Left cardiac atrium (tissue), 4 donors: ENCODE data around the gene GJA10. TPM values are rescaled to one million over a fixed set of nuclear protein-coding genes. Genes with fewer than 3 reads are reported as not detected.
"Not testable (repeated sequence)": the region's sequence is repeated elsewhere in the genome, so short reads cannot be mapped to it uniquely, and the experiment has no call there.

Experiments
- ATAC-seq, 2 donors: fragments of 200-7000 bp; cut with Tn5 transposase; one replicate each; pipeline ENCODE4 v1.9.1; 2020; ENCODE audit warnings: mild to moderate bottlenecking in 2 of 2, moderate library complexity in 2 of 2
- DNase-seq: peaks from one replicate; pipeline ENCODE4 v3.0.0-alpha.2; 2020
- intact Hi-C, 2 donors: fragments of 100-400 bp; cut with DNase I; formaldehyde crosslinking; loops; one replicate each; pipeline versions ENCODE4 v1.14.1 to v1.15.1; 2022 to 2023
- long read RNA-seq: library from polyadenylated mRNA; unstranded; transcript quantifications from one replicate; pipeline ENCODE4 v2.0.0, GENCODE V29; 2021
- total RNA-seq, 2 donors: library from RNA; stranded (reverse); fragmentation: NEBNext Ultra II Directional; extraction: Animal tissue kit (Norgen Biotek cat#: 25700); gene quantifications; one replicate each; pipeline ENCODE4 v1.2.1, GENCODE V29; 2021
- donor health status: DM: no; HTN: yes; CAD: no.
- donor health status: DM: no; HTN: yes; CAD: no; lungs with severe emphysema.
- donor health status: DM: yes; HTN: yes; CAD: no.
- donor health status: Dilated cardiomyopathy.

Gene GJA10
- not detected for total RNA-seq
- long read RNA-seq, result 0 reads

DNA sequence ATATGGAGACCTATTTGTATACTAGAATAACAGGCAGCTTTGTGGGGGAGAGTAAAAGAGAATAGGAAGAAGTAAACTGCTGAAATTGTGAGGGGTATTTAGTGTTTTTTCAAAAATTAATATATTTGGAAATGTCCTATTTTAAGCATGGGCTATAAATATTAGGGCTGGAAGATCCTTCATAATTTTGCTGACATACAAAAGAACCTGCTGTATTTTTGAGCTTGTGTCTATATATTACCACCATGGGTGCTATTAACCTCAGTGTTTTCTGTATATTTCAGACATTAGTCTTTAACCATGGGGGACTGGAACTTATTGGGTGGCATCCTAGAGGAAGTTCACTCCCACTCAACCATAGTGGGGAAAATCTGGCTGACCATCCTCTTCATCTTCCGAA, at the start of gene GJA10:
GJA10 (plus strand) TSS at position 301 of the 400 bp plus-strand sequence; CDS start at position 301, 0 bp downstream.
- intact Hi-C loops, result no loop called here
- ATAC-seq (no peak), DNase-seq (no peak)

DNA sequence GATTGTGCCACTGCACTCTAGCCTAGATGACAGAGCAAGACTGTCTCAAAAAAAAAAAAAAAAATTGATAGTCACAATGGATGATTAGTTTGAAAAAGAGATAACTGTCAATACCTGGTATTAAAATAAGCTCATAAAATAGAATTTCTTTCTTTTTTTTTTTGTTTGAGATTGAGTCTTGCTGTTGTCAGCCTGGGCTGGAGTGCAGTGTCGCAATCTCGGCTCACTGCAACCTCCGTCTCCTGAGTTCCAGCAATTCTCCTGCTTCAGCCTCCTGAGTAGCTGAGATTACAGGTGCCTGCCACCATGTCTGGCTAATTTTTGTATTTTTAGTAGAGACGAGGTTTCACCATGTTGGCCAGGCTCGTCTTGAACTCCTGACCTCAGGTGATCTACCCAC, 46.8 kb upstream of the GJA10 start:
- intact Hi-C loops, DNase-seq, ATAC-seq: not testable (repeated sequence)

DNA sequence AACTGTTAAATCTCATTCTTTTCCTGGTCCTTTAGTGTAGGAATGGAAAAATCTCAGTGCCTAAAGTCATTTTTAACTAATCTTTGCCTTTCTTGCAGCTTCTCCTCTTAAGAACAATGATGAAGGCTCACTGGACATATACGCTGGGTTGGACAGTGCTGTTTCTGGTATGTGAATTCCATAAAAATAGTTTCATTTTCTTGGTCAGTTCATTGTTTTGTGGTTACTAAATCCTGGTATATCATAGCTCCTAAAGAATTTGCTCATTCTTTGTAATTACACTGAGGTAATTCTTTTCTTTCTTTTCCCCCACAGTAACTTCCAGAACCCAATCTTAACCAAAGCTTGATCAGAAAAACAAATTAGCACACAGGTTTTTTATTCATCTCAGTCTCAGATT, 41.2 kb upstream of the GJA10 start:
- ATAC-seq, result no peak

DNA sequence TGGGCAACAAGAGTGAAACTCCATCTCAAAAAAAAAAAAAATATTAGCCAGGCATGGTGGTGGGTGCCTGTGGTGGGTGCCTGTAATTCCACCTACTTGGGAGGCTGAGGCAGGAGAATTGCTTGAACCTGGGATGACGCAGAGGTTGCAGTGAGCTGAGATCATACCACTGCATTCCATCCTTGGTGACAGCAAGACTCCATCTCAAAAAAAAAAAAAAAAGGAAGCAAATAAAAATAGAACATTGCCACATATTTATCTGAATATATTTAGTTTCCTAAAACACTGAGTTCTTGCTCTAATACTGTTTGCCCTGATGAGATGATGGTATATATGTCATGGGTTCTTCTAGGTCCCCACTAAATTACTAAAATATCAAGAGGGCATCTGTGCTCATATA, 36.2 kb upstream of the GJA10 start:
- no peak for ATAC-seq
- no peak for DNase-seq
- intact Hi-C loops, result no loop called here

More for the DNA sequence above, 41.2 kb upstream of the GJA10 start:
- intact Hi-C loops, result no loop called here
- no peak for DNase-seq

DNA sequence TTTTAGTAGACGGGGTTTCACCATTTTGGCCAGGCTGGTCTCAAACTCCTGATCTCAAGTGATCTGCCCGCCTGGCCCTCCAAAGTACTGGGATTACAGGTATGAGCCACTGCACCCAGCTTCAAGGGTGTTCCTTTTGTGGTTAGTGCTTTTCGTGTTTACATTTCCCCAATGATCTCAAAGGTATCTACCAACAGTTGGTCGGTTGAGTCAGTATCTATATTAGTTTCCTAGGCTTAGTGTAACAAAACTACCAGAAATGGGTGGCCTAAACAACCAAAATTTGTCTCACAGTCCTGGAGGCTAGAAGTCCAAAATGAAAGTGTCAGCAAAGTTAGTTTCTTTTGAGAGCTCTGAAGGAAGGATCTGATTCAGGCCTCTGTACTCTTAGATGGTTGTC, 34.5 kb upstream of the GJA10 start:
- DNase-seq (no peak), ATAC-seq (no peak)
- intact Hi-C loops, result no loop called here

DNA sequence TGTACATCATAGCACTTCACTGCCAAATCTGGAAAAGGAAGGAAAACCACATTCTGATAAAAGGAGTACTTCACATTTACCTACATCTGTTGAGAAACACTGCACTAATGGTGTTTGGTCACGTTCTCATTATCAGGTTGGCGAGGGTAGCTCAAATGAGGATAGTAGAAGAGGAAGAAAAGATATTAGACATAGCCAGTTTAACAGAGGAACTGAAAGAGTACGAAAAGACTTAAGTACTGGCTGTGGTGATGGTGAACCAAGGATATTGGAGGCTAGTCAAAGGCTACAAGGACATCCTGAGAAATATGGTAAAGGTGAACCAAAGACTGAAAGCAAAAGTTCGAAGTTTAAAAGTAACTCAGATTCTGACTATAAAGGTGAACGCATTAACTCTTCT, 32.0 kb upstream of the GJA10 start:
- ATAC-seq (no peak), DNase-seq (no peak)
- intact Hi-C loops, result no loop called here

DNA sequence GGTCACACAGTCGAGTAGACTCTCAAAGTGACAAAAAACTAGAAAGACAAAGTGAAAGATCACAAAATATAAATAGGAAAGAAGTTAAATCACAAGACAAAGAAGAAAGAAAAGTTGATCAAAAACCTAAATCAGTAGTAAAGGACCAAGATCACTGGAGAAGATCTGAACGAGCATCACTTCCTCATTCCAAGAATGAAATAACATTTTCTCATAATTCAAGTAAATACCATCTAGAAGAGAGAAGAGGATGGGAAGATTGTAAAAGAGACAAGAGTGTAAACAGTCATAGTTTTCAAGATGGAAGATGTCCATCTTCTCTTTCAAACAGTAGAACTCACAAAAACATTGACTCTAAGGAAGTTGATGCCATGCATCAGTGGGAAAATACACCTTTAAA, 31.6 kb upstream of the GJA10 start:
- intact Hi-C loops, result no loop called here
- ATAC-seq, result no peak
- no peak for DNase-seq

DNA sequence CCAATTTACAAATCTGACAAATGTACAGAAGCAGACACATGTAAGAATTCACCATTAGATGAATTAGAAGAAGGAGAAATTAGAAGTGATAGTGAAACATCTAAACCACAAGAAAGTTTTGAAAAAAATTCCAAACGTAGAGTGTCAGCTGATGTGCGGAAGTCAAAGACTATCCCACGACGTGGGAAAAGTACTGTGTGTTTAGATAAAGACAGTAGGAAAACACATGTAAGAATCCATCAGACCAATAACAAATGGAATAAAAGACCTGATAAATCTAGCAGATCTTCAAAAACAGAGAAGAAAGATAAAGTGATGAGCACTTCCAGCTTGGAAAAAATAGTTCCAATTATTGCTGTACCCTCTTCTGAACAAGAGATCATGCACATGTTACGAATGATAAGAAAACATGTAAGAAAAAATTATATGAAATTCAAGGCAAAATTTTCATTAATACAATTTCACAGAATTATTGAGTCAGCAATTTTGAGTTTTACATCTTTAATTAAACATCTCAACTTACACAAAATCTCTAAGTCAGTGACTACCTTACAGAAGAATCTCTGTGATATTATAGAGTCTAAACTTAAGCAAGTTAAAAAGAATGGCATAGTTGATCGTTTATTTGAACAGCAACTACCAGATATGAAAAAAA, 28.1 kb upstream of the GJA10 start:
- intact Hi-C loops, result no loop called here
- no peak for ATAC-seq

DNA sequence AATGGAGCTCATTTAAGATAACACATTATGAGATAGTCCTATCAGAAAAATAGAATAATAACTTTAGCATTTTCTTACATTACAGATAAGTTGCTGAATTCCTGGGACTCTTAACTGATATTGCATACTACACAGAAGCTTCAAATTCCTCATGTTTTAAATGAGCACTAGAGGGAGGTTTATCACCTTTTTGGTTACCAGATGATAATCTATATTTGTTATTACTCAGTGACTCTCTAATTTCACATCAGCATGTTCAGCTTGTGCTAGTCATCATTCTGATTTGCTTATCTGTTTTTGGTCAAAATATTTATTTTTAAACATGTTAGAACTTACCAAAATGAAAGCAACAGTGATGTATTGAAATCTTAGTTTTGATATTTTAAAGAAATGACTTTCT, 20.5 kb upstream of the GJA10 start:
- DNase-seq (no peak), ATAC-seq (no peak)
- intact Hi-C loops, result no loop called here

More for the DNA sequence above, 28.1 kb upstream of the GJA10 start:
- DNase-seq, result no peak

DNA sequence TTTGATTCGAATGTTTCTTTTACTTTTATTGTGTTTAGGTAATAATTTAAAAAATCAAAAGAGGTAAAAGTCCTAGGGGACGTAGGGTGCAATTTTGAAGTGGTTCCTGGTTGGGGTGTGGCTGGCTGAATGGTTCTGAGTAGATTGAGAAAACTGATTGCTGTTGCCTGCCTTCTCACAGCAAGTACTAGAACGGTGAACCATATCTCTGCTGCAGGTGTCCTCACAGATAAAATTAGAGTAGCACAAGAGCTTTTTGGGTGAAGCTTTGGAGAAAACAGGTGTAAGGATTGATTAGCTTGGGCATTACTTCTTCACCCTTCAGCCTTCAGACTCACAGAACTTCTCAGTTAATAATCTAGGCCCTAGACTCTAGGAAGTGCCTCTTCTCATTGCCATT, 19.8 kb upstream of the GJA10 start:
- DNase-seq (no peak), ATAC-seq (no peak)
- intact Hi-C loops, result no loop called here

DNA sequence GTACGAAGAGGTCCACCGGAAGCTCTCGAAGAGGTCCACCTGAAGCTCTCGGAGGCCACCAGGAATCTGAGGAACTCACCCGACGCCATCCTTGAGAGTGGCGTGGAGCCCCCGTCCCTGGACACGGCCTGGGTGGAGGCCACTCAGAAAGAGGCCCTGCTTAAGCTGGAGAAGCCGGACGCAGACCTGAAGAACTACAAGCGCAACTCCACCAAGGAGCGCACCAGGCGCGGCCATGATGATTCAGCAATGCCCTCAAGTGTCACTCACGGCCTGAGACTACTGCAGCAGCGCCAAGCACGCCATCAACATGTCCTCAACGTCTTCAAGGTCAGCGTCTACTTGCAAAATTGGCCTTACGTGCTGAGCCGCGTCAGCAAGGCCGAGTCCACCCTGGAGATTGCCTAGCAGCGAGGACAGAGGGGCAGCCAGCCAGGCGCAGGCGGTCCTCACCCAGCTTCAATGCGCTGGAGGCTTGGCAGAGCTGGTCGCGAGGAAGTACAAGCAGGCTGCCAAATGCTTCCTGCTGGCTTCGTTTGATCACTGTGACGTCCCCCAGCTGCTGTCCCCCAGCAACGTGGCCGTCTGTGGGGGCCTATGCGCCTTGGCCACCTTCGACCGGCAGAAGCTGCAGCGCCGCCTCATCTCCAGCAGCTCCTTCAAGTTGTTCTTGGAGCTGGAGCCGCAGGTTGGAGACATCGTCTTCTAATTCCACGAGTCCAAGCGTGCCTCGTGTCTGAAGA, 7.7 kb upstream of the GJA10 start:
- intact Hi-C loops, result no loop called here
- ATAC-seq (no peak), DNase-seq (no peak)

DNA sequence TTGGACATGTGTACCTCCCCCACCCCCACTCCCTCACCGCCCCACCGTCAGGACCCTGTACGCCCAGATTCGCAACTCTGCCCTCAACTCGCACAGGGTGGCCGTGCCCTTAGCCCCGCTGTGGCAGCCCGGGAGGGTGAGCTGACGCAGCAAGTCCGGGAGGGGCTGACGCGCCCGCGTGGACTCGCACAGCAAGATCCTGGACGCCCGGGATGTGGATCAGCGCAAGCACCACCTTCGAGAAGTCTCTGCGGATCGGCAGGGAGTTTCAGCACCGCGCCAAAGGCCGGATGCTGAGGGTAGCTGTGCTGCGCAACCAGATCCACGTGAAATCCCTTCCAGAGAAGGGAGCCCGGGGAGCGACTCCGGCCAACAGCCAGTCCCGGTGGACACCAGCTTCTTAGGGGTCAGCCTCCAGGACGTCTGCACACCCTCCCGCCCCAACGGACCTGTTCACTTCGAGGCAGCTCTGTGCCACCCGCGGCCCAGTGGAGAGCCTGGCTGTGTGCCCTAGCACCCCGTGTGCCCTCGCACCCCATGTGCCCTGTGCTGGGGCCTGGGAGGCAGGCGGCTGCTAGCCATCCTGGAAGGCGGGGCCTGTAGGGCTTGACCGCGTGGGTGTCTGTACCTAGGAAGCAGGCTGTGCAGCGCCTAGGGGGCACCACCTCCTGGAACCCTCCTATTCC, 6.7 kb upstream of the GJA10 start:
- peak in 1 of 2 donors; percentile 23 for ATAC-seq
- DNase-seq, result no peak
- intact Hi-C loops, result no loop called here

DNA sequence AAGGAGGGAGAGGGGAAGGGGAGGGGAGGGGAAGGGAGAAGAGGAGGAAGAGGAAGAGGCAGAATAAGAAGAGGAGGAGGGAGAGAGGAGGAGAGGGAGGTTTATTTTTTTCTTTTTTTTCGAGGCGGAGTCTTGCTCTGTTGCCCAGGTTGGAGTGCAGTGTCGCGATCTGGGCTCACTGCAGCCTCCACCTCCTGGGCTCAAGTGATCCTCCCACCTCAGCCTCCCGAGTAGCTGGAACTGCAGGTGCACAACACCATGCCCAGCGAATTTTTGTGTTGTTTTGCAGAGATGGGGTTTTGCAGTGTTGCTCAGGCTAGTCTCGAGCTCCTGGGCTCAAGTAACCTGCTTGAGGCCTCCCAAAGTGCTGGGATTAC, 6.1 kb upstream of the GJA10 start:
- DNase-seq, result no peak
- intact Hi-C loops, result no loop called here

DNA sequence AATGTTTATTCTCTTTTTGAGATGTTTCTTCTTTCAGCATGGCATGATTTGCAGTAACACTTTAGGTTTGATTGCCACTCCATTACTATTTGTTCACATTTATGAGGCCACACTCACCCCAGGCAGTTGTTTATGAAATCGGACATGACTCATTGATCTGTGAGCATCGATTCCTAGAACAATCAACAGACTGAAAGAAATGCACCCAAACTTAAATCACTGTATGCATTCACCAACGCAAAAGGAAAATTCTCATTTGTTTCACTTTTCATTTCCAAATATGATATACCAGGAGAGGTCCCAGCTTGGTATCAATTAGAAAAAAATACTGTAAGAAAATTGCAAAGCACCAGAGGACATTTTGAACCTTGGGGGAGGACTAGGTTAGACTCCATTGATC, 5.4 kb upstream of the GJA10 start:
- no peak for DNase-seq

More for the DNA sequence above, 6.1 kb upstream of the GJA10 start:
- no peak for ATAC-seq

DNA sequence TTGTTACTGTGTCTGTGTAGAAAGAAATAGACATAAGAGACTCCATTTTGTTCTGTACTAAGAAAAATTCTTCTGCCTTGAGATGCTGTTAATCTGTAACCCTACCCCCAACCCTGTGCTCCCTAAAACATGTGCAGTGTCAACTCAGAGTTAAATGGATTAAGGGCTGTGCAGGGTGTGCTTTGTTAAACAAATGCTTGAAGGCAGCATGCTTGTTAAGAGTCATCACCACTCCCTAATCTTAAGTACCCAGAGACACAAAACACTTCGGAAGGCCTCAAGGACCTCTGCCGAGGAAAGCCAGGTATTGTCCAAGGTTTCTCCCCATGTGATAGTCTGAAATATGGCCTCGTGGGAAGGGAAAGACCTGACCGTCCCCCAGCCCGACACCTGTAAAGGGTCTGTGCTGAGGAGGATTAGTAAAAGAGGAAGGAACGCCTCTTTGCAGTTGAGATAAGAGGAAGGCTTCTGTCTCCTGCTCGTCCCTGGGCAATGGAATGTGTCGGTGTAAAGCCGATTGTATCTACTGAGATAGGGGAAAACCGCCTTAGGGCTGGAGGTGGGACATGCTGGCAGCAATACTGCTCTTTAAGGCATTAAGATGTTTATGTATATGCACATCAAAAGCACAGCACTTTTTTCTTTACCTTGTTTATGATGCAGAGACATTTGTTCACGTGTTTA, 3.3 kb upstream of the GJA10 start:
- ATAC-seq, intact Hi-C loops, DNase-seq: not testable (repeated sequence)

More for the DNA sequence above, 5.4 kb upstream of the GJA10 start:
- intact Hi-C loops, result no loop called here
- ATAC-seq, result no peak

DNA sequence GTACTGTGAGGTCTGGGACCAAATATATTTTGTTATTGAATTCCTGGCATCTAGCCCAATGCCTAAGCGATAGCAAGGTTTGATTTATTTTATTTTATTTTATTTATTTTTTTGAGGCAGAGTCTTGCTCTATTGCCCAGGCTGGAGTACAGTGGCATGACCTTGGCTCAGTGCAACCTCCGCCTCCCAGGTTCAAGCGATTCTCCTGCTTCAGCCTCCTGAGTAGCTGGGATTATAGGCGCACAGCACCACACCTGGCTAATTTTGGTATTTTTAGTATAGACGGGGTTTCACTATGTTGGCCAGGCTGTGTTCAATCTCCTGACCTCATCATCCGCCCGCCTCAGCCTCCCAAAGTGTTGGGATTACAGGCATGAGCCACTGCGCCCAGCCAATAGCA, 1.7 kb upstream of the GJA10 start:
- DNase-seq, intact Hi-C loops, ATAC-seq: not testable (repeated sequence)

DNA sequence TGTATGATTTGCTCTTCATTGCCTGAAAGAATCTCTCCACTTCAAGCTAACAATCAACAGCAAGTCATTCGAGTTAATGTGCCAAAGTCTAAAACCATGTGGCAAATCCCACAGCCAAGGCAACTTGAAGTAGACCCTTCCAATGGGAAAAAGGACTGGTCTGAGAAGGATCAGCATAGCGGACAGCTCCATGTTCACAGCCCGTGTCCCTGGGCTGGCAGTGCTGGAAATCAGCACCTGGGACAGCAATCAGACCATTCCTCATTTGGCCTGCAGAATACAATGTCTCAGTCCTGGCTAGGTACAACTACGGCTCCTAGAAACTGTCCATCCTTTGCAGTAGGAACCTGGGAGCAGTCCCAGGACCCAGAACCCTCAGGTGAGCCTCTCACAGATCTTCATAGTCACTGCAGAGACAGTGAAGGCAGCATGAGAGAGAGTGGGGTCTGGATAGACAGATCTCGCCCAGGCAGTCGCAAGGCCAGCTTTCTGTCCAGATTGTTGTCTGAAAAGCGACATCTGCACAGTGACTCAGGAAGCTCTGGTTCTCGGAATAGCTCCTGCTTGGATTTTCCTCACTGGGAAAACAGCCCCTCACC, 1.1 kb downstream of the GJA10 start:
- intact Hi-C loops, result no loop called here
- peak; percentile 53 to 76 for ATAC-seq
- DNase-seq, result no peak

DNA sequence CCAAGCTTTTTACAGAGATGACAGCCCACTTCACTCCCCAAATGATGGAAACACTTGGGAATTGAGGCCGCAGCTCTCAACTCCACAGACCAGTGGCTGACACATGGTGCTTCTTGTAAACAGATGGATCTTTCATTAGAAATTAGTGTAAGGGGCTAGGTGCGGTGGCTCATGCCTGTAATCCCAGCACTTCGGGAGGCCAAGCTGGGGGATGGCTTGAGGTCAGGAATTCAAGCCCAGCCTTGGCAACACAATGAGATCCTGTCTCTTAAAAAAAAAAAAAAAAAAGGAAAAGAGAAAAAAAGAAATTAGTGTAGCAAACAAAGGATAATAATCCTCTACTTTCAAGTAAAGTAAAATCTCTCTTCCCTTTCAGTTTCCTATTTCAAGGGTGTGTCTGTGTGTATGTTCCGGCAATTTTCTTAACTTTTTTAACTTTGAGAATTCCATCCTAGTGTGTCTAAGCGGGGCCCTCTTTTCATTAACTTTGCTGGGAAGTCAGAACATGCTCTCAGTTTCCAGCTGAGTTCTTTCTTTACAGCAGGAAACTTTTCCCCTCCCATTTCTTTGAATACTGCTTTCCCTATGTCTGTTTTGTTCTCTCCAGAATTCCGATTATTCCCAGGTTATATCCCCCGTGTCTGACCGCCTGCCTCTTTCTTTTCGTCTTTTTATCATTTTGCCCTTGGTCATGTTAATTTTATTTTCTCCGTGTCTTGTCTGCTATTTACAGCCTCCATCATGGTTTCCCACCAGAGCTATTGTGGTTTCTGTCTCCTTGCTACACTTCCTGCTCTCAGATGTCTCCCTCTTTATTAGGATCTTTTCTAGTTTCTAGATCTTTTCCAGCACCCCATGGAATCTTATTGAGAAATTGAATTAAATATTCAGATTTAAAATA, 16.0 kb downstream of the GJA10 start:
- ATAC-seq, intact Hi-C loops: not testable (repeated sequence)

More for the DNA sequence above, 16.0 kb downstream of the GJA10 start:
- not testable (repeated sequence) for DNase-seq
